ENCODE data around the gene C17orf75. TPM values are rescaled to one million over a fixed set of nuclear protein-coding genes. Genes with fewer than 3 reads are reported as not detected.

Gene C17orf75
- total RNA-seq, 2 donors from 2014 or later = 6.2 to 7.6 TPM

DNA sequence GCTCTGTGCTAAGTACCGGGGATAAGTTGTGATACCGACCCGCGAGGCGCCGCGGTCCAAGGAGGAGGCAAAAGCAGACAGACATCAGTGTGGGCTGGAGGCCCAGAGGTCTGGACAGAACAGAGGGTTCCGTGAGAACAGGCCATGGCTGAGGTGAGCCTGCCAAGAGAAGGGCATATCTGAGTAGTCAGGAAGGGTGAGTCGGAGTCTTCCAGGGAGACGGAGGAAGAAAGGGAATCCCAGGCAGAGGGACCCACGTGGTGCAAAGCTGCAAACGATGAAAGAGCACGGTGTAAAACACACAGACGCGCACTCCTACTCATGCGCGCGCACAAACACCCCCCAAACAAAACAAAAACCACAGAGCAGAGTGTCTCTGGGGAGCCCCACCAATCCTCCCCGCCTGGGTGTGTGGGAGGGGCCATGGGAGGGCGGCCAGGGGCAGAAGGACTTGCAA, 58.2 kb downstream of the C17orf75 start:
- ATAC-seq (ENCODE audit: insufficient number of reproducible peaks, low FRiP score, low read depth) = no peak
- no peaks in the 10 kb centered on the region for H3K9me3 ChIP-seq
- H3K27ac ChIP-seq = no peak overlapping the region
- no peaks in the 10 kb centered on the region for H3K27me3 ChIP-seq (replicated peaks; ENCODE audit: insufficient read depth)
- TF ChIP-seq, protein P1, sequence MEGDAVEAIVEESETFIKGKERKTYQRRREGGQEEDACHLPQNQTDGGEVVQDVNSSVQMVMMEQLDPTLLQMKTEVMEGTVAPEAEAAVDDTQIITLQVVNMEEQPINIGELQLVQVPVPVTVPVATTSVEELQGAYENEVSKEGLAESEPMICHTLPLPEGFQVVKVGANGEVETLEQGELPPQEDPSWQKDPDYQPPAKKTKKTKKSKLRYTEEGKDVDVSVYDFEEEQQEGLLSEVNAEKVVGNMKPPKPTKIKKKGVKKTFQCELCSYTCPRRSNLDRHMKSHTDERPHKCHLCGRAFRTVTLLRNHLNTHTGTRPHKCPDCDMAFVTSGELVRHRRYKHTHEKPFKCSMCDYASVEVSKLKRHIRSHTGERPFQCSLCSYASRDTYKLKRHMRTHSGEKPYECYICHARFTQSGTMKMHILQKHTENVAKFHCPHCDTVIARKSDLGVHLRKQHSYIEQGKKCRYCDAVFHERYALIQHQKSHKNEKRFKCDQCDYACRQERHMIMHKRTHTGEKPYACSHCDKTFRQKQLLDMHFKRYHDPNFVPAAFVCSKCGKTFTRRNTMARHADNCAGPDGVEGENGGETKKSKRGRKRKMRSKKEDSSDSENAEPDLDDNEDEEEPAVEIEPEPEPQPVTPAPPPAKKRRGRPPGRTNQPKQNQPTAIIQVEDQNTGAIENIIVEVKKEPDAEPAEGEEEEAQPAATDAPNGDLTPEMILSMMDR (IDR thresholded peaks at IDR 0.05) = no peak
- no peak overlapping the region for H3K4me3 ChIP-seq
- H3K36me3 ChIP-seq = no peaks in the 10 kb centered on the region
- H3K4me1 ChIP-seq (ENCODE audit: control insufficient read depth in 1 of 2, low read depth in 2 of 2) = no peaks in the 10 kb centered on the region
- DNase-seq (ENCODE audit: low spot score) = no peak

DNA sequence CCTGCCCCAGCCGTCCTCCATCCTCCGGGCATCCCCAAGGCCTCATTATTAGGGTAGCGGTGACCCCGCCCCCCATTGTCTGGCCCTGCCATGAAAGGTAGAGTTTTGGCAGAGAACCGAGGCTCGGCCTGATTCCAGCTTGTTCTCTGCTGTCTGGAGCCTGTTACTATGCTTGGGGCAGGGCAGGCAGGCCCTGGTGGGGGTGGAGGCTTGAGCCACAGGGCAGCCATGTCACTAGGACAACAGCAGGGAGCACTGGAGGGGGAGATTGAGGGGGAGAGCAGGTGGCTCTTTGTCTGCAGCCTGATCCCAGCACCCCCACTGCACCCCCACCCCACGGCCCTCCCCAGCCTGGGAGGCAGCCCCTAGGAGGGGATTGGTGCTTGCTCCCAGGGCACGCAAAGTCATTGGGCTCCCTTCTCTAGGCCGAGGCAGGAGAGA, 60.9 kb downstream of the C17orf75 start:
- no peak for ATAC-seq (ENCODE audit: insufficient number of reproducible peaks, low FRiP score, low read depth)
- Histone ChIP-seq H3K36me3 (no peaks in the 10 kb centered on the region), H3K4me1 (ENCODE audit: control insufficient read depth in 1 of 2, low read depth in 2 of 2) (no peaks in the 10 kb centered on the region), H3K4me3 (no peak overlapping the region), H3K27ac (no peak overlapping the region), H3K9me3 (no peaks in the 10 kb centered on the region), H3K27me3 (replicated peaks; ENCODE audit: insufficient read depth) (no peaks in the 10 kb centered on the region)
- no peak for DNase-seq (ENCODE audit: low spot score)
- TF ChIP-seq, protein P1 (IDR thresholded peaks at IDR 0.05) = no peak

DNA sequence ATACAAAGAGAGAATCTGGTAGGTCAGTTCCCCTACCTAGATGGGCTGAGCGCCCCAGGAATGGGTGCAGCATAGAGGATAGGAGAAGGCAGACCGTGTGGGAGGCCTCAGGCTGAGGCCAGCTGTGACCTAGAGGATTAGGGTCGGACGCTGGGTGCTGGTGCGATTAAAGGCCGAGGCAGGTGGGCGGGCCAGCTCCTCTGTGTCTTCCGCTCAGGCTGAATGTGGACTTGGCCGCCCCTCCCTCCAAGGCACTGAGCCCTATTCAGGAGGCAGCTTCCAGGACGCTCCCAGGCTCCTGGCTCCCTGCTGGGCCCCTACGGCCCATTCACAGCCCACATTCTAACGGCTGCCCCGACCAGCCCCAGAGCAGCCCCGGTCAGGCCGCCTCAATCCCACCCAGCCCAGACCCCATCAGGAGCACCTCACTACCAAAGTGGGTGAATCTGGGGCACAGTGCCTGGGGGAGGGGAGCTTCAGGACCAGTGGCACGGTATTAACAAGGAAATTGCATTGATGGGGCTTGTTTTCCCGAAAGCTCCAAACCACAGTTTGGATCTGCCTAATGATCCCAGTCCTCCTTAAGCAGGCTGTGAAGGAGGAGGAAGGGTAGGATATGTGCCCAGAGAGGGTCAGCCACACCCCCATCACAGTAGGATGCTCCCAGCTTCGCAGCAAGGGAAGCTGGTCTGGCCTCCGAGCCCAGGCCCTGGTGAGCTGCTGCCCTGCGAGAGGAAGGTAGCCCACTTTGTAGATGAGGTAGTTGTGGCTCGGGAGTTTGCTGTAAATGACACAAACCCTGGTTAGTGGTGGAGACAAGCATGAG, 61.9 kb downstream of the C17orf75 start:
- no peak for DNase-seq (ENCODE audit: low spot score)
- no peaks in the 10 kb centered on the region for H3K27me3 ChIP-seq (replicated peaks; ENCODE audit: insufficient read depth)
- no peak for ATAC-seq (ENCODE audit: insufficient number of reproducible peaks, low FRiP score, low read depth)
- TF ChIP-seq, protein P1 (IDR thresholded peaks at IDR 0.05) = no peak
- H3K27ac ChIP-seq = no peak overlapping the region
- H3K9me3 ChIP-seq = no peaks in the 10 kb centered on the region
- no peaks in the 10 kb centered on the region for H3K36me3 ChIP-seq
- no peak overlapping the region for H3K4me3 ChIP-seq
- H3K4me1 ChIP-seq (ENCODE audit: control insufficient read depth in 1 of 2, low read depth in 2 of 2) = no peaks in the 10 kb centered on the region

DNA sequence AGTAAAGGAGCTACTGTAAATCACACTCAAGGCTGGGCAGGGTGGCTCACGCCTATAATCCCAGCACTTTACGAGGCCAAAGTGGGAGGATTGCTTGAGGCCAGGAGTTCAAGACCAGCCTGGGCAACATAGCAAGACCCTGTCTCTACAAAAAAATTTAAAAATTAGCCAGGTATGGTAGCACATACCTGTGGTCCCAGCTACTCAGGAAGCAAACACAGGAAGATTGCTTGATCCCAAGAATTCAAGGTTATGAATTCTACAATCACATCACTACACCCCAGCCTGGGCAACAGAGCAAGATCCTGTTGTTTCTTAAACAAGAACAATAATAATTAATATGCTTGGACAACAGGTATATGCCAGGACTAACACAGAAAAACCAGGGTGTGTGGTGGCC, 63.2 kb downstream of the C17orf75 start:
- no peaks in the 10 kb centered on the region for H3K27me3 ChIP-seq (replicated peaks; ENCODE audit: insufficient read depth)

More for the DNA sequence above, 63.2 kb downstream of the C17orf75 start:
- Histone ChIP-seq H3K4me1 (ENCODE audit: control insufficient read depth in 1 of 2, low read depth in 2 of 2) (no peaks in the 10 kb centered on the region), H3K36me3 (no peaks in the 10 kb centered on the region), H3K4me3 (no peak overlapping the region), H3K9me3 (no peaks in the 10 kb centered on the region), H3K27ac (no peak overlapping the region)
- no peak for DNase-seq (ENCODE audit: low spot score)
- ATAC-seq (ENCODE audit: insufficient number of reproducible peaks, low FRiP score, low read depth) = no peak
- TF ChIP-seq, protein P1 (IDR thresholded peaks at IDR 0.05) = no peak

Other genes with a start within 250 kb of the C17orf75 start
- 10 to 100 TPM; 40.1 to 47.0 TPM for gene RHOT1, start 199.7 kb downstream of the C17orf75 start, total RNA-seq
- gene RHBDL3, start 76.3 kb downstream of the C17orf75 start, total RNA-seq = under 1 TPM in 1 of 2 donors, not detected in 1; 0.63 TPM
- gene ZNF207, start 8.0 kb upstream of the C17orf75 start, total RNA-seq = 100 to 1,000 TPM; 107 to 221 TPM
- gene PSMD11, start 102.3 kb upstream of the C17orf75 start, total RNA-seq = 10 to 100 TPM; 42.0 to 51.9 TPM
- 1 to 10 TPM; 1.1 to 2.6 TPM for gene CDK5R1, start 144.8 kb upstream of the C17orf75 start, total RNA-seq